Measurements from ENCODE around the gene FARP1.

The FARP1 gene

DNA sequence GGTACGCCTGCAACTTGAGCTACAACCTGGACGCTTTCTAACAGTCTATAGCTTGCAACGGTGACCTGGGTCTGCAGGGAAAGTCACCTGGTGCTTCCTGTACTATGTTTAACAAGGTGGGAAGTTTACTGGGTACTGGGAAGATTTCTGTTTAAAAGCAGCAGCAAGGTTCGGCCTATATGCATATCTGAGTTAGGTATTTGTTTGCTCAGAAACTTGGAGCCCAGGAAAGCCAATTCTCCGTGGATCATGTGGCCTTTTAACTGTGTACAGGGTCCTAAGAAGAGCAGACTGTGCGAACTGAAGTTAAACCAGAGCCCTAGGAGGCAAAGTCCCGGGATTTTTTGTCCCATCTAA, 330.9 kb downstream of the FARP1 start:
- no peak for DNase-seq

DNA sequence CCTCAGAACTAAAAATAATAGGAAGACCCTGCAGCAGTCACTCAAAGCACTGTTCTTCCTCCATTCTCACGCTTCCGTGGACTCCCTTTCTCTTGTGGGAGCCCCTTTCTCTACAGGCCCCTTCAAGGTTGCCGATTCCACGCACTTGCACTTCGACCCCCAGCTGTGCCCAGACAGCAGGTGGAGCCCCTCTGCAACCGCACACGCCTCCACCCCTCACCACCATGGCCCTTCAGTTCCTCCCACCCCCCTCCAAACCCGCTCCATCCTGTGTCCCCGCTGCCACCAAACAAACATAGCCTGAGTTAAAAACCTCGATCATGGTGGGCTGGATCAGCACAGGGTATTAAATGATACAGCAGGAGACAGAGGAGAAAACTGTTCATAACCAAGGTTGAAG, 331.4 kb downstream of the FARP1 start:
- no peak for DNase-seq

GRCh38 chr13:98474761-98475160, 331.9 kb downstream of the FARP1 start:
- DNase-seq, result no peak

DNA sequence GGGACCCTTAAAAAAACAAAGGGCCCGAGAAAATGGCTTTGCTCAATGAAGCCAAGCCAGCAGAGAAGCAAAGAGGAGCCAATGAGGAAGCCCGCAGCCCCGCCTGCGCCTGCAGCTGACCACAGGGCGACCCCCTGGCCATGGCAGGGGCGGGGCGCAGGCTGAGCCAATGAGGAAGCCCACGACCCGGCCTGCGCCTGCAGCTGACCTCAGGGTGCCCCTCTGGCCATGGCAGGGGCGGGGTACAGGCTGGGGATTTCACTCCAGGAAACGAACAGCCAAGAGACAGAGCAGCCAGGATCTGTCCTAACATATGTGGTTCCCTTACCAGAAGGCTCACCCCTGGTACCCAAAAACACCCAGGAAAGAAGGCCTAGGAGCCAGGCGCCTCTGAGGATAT, 332.6 kb downstream of the FARP1 start:
- peak; percentile 26 for DNase-seq

- peak; percentile 41 for DNase-seq
These were observed 333.2 kb downstream of the FARP1 start for GRCh38 chr13:98476106-98476505.

DNA sequence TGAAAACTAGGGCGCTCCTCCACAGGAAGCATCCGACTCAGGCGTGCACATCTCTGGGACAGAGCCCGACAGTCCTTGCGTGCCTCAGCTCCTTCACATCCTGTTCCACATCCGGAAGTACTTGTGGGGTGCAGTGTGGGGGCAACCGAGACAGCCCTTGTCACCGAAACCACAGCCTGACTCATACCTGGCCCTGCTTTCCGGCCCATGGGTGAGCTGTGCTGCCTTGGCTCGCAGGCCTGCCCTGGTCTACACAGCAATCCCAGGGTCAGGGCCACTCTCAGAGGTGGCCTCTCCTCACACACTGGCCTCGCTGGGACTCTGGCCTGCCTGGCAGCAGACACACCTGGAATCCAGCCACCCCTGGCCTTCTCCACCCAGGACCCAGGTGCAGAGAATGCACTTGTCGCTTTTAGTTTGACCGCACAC, 333.7 kb downstream of the FARP1 start:
- peak; percentile 84 for DNase-seq

DNA sequence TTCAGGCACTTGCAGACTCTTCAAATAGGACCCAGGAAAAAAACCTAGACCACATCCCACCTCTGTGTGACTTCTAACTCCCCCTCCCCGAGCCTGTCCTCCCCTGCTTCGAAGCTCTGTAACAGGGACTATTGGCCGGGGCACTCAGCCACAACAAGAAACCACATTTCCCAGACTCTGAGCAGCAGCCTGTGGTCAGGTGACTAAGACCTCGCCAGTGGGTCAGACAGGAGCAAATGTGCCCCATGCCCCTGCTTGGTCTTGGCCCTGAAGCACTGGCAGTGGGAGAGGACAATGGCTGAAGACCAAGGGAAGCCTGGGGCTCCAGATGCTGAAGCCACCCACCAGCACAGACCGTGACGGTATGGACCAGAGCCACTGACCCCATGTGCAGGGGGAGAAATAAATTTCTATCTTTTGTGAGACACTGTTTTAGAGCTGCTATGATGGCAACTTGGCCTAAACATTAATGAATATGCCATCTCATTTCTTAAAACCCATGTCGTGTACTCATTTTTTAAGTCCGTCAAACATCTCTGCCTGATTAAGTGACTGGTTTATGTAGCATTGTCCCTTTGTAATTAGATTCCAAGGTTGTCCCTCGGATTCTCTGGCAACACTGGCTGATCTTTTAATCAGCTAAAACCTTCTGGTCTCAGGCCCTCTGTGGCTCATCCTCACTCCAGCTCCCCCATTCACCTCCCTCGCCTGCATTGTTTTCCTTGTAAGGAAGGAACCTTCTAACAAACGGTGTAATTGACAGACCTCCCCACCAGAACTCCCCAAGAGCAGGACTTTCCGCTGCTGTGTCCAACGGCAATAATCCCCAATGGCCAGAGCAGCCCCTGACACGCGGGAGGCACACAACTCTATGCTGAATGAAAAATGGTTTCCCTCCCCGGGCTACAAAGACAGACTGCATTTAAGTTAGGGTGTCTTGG, 335.6 kb downstream of the FARP1 start:
- DNase-seq, result no peak

DNA sequence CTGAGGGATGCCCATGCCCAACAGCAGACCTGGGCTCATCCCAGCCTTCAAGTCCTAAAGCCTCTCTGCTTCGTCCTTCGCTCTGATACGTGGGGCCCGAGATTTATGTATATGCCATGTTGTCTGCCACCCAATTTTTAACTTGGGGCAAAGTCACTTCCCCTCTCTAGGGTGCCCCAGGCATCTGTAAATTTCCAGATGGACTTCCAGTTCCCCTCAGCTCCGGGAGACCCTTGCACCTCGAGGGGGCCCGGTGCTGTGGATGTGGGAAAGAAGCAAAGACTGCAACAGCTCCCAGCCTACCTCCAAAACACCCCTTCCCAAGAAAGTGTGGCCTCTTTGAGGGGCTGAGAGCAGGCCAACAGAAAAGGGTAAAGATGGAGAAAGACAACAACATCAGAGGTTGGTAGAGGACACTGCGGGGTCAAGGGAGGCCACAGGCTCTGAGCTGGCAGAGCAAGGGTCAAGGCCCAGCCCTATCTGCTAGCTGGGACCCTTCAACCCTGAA, 336.7 kb downstream of the FARP1 start:
- no peak for DNase-seq

GRCh38 chr13:98480915-98481877, 338.3 kb downstream of the FARP1 start:
- DNase-seq, result no peak

DNA sequence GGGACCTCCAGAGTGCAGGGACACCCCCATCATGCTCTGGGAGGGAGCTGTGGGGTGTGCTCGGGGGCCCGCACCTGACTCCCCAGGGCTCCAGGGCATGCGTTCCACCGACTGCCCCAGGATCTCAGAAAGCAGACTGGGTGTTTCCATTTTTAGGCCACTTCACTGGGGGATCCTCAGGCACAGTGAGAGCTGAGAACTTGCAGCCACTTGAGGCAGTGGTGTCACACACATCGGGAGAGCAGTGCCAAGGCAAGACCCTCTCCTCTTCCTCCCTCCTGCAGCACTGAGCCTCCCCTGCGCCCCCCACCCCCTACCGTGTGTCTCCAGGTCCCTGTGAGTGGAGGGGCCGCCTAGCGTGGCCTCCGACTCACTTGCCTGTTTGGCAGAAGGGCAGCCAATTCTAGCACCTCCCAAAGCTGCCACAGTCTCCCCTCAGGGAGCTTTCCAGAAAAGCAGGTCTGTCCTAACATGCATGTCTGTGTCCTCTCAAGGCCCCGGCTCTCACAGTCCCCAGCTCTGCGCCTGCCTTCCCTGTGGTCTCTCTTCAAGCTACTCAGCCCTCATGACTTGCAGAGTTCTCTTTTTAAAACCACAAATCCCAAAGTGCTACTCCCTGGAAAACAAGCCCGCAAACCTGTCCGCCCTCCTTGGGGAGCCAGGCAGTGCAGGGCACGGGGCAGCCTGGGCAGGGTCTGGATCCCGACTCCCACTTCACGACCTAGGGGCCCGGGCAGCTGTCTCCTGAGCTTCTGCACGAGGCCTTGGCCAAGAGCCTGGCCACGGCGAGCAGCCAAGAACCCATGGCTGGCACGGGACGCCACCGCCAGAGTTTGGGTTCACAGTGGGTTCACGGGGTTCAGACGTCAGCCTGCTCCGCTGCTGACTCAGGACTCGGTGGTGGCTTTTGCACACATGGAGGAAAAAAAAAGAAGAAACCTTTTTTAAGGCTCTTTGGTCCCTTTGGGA, 339.9 kb downstream of the FARP1 start:
- no peak for DNase-seq

DNA sequence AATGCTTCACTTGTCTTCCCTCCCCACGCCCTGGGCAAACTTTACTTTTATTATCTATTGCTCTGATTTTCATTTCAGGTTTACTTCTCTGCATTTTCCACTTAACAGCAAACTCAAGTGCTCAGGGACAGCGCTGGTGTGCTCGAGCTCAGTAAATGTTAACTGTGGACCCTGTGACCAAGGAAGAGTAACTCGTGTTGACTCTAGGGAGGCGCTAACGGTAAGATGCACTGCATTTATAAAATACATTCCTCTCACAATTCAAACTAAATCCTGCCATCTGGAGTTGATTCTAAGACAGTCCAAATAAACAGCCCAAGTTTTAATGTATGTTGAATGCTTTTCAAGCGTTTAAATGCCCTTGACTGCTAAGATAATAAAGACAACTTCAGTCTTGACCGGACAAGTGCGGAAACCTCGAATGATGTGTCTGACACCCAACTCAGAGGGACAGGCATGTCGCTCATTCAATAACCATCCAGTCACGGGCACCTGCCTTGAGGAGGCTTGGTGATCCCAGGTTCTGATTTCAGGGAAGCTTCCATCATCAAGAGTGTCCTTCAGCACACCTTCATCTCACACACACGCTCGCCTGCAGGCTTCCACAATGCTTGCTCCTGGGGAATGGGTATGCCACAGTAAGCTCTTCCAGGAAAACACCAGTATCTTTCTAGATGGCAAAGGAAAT, 340.9 kb downstream of the FARP1 start:
- DNase-seq, result no peak

- DNase-seq, result peak; percentile 81
These were observed 341.7 kb downstream of the FARP1 start for GRCh38 chr13:98484289-98485219.

- DNase-seq, result no peak
These were observed 342.7 kb downstream of the FARP1 start for GRCh38 chr13:98485561-98485960.

GRCh38 chr13:98486412-98486811, 343.5 kb downstream of the FARP1 start:
- DNase-seq, result no peak

DNA sequence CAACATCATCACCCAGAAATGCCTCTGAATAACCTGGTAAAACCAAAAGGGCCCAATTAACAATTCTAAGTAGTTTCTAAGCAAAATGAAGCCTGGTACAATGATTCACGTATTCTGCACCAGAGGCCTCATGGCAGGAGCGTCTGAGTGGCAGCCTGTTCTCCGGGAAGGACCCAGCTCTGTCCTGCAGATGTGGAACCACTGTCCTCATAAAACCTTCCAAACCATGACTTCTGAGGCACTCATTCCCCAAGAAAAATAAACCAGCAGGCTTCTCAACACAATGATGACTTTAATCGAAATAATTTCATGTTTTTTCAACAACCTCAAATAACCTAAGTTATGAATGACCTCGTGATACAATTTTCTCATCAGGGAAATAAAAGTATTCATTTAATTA, 344.1 kb downstream of the FARP1 start:
- no peak for DNase-seq

GRCh38 chr13:98487522-98487921, 344.6 kb downstream of the FARP1 start:
- DNase-seq, result no peak

DNA sequence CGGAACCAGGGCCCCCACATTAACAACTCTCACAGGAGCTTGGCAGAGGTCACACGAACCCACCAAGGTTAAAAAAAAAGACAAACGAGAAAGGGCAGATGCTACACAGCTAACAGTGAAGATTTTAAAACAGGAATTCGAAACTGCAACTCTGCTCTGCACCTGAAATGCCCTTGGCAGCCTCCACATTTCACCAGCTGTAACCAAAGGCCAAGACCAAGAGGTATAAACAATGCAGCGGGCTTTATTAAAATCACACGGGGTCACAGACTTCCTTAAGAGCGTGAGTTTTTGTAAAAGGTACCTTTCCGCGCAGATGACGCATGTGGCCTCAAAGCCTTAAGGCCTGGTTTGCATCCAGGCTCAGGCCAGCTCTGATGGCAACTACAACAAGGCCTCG, 345.8 kb downstream of the FARP1 start:
- DNase-seq, result no peak

DNA sequence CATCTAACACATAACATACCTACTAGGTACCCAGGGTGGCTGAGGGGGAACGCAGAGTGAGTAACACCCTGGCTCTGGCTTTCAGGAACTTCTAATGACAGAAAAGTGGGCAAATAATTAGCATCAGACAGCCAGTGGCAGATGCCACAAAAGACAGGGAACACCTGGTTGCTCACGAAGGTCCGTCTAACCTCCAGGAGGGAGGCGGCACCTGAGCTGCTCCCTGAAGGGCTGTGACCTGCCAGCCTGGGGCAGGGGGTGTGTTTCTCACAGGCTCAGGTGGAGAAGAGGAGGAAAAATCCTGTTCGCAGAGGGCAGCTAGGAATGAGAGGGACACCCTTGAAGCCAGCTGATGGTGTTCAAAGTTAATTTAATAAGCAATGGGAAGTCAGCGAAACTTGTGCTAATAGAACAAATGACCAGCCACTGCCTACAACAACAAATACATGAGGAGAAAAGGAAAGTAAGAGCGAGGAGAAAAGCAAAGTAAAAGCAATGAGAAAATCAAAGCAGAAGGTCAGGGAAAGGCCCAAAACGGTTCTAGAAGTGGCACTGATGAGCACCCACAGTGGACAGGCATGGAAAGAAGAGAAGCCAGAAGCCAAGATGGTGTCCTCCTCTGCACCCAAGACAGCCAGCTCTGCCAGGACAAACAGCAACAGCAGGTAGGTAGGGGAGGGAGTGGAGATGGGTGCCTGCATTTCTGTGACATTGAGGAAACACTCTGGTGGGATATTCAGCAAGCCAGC, 346.7 kb downstream of the FARP1 start:
- no peak for DNase-seq

- DNase-seq, result no peak
These were observed 347.4 kb downstream of the FARP1 start for GRCh38 chr13:98490195-98490836.
